Mesothelial cell of epicardium (in vitro differentiated cells): ENCODE data around the gene GRAMD1B. TPM values are rescaled to one million over a fixed set of nuclear protein-coding genes. Genes with fewer than 3 reads are reported as not detected.

ENCODE experiments used
- DNase-seq, 2 experiments: peaks; one replicate each; pipeline ENCODE4 v3.0.0; 2021; ENCODE audit warnings: low spot score in 2 of 2; ENCODE audit not compliant: unreplicated experiment in 2 of 2
- H3K27ac Mint-ChIP-seq: 2 replicates; pipeline ENCODE4 v1.8.0; 2021; ENCODE audit warnings: mixed read lengths
- H3K27me3 Mint-ChIP-seq: 2 replicates; pipeline ENCODE4 v1.8.0; 2021; ENCODE audit warnings: low read depth, mixed read lengths
- H3K36me3 Mint-ChIP-seq: 2 replicates; pipeline ENCODE4 v1.8.0; 2021; ENCODE audit warnings: mixed read lengths
- H3K4me1 Mint-ChIP-seq: 2 replicates; pipeline ENCODE4 v1.8.0; 2021; ENCODE audit warnings: mixed read lengths
- H3K4me3 Mint-ChIP-seq: 2 replicates; pipeline ENCODE4 v1.8.0; 2021; ENCODE audit warnings: mild to moderate bottlenecking, moderate library complexity, mixed read lengths
- H3K9me3 Mint-ChIP-seq: 2 replicates; pipeline ENCODE4 v1.8.0; 2021; ENCODE audit warnings: mixed read lengths
- CTCF ChIP-seq: fragments of 200-600 bp; sonication (generic); IDR thresholded peaks from one replicate; pipeline ENCODE4 v1.5.0; 2021; ENCODE audit warnings: antibody characterized with exemption; ENCODE audit not compliant: unreplicated experiment
- total RNA-seq: library from RNA; stranded (reverse); gene quantifications from 3 replicates; pipeline ENCODE4 v1.2.1, GENCODE V29; 2021

The GRAMD1B gene
- total RNA-seq, 1 donor from 2014 or later, result 8.4 TPM

GRCh38 chr11:123438131-123438627 lies 8.1 kb downstream of the GRAMD1B start:
- no peak for DNase-seq
- H3K27ac Mint-ChIP-seq, result no peak overlapping the region
- peaks cover 7% of the 10 kb centered on the region for H3K4me1 Mint-ChIP-seq
- H3K27me3 Mint-ChIP-seq, result peaks cover 7% of the 10 kb centered on the region
- H3K9me3 Mint-ChIP-seq, result no peaks in the 10 kb centered on the region
- H3K36me3 Mint-ChIP-seq, result peaks cover under 1% of the 10 kb centered on the region
- TF ChIP-seq CTCF, result no peak
- no peak overlapping the region for H3K4me3 Mint-ChIP-seq

GRCh38 chr11:123439616-123440015 lies 9.5 kb downstream of the GRAMD1B start:
- H3K27ac Mint-ChIP-seq, result no peak overlapping the region
- no peak for TF ChIP-seq CTCF

GRCh38 chr11:123441161-123441560 lies 11.1 kb downstream of the GRAMD1B start:
- H3K4me1 Mint-ChIP-seq, result peaks cover 7% of the 10 kb centered on the region
- TF ChIP-seq CTCF, result no peak
- H3K9me3 Mint-ChIP-seq, result no peaks in the 10 kb centered on the region
- no peak overlapping the region for H3K27ac Mint-ChIP-seq
- no peak overlapping the region for H3K4me3 Mint-ChIP-seq
- H3K27me3 Mint-ChIP-seq, result peaks cover 7% of the 10 kb centered on the region
- peaks cover 2% of the 10 kb centered on the region for H3K36me3 Mint-ChIP-seq
- DNase-seq, result no peak

More at GRCh38 chr11:123439616-123440015, 9.5 kb downstream of the GRAMD1B start:
- Mint-ChIP-seq H3K4me3 (no peak overlapping the region), H3K4me1 (peaks cover 7% of the 10 kb centered on the region), H3K9me3 (no peaks in the 10 kb centered on the region), H3K27me3 (peaks cover 7% of the 10 kb centered on the region), H3K36me3 (peaks cover 2% of the 10 kb centered on the region)
- DNase-seq, result no peak

- H3K4me1 Mint-ChIP-seq, result no peaks in the 10 kb centered on the region
- H3K27ac Mint-ChIP-seq, result no peak overlapping the region
- H3K9me3 Mint-ChIP-seq, result no peaks in the 10 kb centered on the region
- peaks cover 2% of the 10 kb centered on the region for H3K36me3 Mint-ChIP-seq
- no peak for TF ChIP-seq CTCF
- H3K27me3 Mint-ChIP-seq, result peaks cover under 1% of the 10 kb centered on the region
- no peak overlapping the region for H3K4me3 Mint-ChIP-seq
- no peak for DNase-seq
Measured at GRCh38 chr11:123443851-123444623, 14.0 kb downstream of the GRAMD1B start.

GRCh38 chr11:123448823-123449222 lies 18.8 kb downstream of the GRAMD1B start:
- TF ChIP-seq CTCF, result no peak
- H3K27ac Mint-ChIP-seq, result no peak overlapping the region
- H3K9me3 Mint-ChIP-seq, result no peaks in the 10 kb centered on the region
- H3K36me3 Mint-ChIP-seq, result no peaks in the 10 kb centered on the region
- no peak overlapping the region for H3K4me3 Mint-ChIP-seq
- no peaks in the 10 kb centered on the region for H3K4me1 Mint-ChIP-seq
- H3K27me3 Mint-ChIP-seq, result no peaks in the 10 kb centered on the region
- no peak for DNase-seq
